CMK (cell line): Measurements from ENCODE around the gene RDX.
"Not testable (repeated sequence)": the region's sequence is repeated elsewhere in the genome, so short reads cannot be mapped to it uniquely, and the experiment has no call there.

Experiments
- DNase-seq: peaks from one replicate; pipeline ENCODE4 v3.0.0-alpha.2; 2010; ENCODE audit warnings: low read depth

Gene RDX

GRCh38 chr11:110305169-110306018 lies 9.0 kb upstream of the RDX start:
- DNase-seq: no peak

- no peak for DNase-seq
Measured at GRCh38 chr11:110303414-110303826, 7.0 kb upstream of the RDX start.

DNA sequence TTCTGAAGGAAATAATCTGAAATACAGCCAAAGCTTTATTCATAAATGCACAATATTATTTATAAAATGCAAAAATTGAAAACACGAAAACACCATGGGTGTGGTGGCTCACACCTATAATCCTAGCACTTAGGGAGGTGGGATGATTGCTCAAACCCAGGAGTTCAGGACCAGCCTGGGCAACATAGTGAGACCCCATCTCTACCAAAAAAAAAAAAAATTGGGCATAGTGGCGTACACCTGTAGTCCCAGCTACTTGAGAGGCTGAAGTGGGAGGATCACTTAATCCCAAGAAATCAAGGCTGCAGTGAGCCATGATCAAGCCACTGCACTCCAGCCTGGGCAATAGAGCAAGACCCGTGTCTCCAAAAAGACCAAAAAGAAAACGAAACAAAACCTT lies 5.2 kb upstream of the RDX start:
- no peak for DNase-seq

- no peak for DNase-seq
Measured at GRCh38 chr11:110301032-110301431, 4.6 kb upstream of the RDX start.

DNA sequence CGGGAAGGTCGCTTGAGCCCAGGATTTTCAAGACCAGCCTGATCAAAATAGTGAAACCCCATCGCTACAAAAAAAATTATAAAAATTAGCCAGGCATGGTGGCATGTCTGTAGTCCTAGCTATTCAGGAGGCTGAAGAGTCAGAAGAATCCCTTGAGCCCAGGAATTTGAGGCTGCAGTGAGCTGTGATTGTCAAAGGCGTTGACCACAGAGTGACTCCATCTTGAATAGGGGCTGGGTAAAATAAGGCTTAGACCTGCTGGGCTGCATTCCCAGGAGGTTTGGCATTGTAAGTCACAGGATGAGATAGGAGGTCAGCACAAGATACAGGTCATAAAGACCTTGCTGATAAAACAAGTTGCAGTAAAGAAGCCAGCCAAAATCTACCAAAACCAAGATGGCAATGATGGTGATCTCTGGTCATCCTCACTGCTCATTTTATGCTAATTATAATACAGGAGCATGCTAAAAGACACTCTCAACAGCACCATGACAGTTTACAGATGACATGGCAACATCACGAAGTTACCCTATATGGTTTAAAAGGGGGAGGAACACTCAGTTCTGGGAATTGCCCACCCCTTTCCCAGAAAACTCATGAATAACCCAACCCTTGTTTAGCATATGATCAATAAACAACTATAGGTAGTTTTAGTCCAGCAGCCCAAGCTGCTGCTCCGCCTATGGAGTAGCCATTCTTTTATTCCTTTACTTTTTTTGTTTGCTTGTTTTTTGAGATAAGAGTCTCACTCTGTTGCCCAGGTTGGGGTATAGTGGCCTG lies 2.8 kb upstream of the RDX start:
- DNase-seq: no peak

DNA sequence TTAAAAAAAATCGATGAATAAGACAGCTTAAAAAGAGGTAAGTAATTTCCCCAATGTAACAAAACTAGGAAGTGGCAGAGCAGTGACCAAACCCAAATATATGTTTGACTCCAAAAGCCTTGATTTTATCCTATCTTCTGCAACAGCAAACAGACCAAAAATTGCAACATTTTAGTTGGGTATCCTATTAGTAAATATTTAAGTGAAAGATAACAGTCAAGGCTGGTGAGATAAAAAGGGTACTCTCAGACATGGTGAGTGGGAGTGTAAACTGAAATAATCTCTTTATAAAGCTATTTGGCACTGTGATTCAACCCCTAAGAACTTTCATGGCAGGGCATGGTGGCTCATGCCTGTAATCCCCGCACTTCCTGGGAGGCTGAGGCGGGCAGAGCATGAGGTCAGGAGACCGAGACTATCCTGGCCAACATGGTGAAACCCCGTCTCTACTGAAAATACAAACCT lies 1.9 kb upstream of the RDX start:
- DNase-seq: no peak

- DNase-seq: no peak
Measured at GRCh38 chr11:110297726-110298300, 1.4 kb upstream of the RDX start.

DNA sequence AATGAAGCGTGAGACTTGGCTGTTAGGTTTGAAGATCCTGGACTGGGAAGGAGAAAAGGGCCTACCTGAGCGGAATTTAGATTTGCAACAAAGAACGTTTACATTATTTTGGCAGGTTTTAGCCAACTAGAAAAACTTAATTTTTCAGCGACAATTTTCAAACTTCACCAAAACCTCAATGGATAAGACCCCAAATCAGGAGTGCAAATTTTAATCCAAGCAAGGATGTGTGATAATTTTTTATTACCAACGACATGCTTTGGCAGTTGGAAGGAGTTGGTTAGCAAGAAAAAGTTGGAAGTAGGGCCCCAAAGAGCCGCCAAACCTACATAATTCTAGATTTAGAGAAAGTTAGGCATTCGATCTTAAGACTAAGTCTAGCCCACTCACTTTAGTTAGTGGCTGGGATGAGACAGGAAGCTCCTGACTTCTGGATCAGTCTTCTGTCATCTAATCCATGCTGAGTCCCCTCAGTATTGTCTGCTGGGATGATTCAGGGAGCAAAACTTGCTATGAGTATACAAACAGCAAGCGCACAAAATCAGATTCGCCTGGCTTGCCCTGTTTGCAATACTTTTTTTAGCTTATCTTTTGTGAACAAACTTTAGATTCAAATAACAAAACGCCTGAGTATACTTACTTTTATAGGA lies 787 bp upstream of the RDX start:
- no peak for DNase-seq

DNA sequence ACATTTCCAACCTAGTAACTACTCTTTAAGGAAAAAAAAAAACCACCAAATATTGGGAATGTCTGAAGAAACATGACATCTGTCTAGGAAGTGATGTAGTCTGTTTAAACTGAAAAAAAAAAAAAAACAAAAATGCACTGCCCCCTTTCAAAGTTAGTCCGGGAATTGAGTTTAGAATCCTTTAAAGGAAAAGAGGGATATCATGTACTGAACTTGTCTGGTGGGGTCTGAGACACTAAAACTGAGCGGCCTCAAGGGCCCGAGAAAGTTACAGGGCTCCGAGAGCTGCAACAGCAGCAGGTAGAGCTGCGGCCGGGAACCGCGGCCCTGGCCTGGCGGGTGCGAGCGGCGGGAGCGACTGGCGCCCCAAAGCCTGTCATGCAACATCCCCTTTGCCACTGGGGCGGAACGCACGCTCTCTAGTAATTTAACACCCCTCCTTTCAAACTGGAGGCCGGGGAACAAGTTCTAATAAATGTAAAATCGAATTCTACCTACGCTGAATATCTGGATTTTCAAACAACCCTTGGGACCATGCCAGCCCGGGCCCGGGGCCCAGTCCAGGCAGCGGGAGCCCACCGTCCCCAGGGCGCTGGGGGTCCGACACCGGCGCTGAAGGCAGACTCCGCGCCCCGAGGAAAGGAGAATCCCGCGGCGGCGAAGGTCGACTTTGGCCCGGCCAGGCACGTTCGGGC lies 736 bp downstream of the RDX start:
- DNase-seq: no peak

DNA sequence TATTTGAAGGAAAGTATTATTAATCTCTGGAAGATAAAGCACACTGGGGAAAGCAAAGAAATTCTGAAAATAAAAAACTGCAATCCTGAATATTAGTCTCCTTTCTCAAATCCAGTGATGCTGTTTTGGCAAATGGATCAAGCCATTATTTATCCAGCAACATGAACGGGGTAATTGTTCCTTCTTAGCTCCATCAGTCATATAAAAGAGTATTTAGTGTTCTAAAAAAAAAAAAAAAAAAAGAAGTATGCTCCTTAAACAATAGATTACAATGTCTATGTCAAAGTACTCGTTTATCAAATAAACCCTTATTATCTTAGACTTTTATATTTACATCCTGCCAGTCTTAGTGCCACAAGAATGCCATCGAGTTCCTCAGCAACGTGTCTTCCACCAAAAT lies 1.3 kb downstream of the RDX start:
- DNase-seq: no peak

DNA sequence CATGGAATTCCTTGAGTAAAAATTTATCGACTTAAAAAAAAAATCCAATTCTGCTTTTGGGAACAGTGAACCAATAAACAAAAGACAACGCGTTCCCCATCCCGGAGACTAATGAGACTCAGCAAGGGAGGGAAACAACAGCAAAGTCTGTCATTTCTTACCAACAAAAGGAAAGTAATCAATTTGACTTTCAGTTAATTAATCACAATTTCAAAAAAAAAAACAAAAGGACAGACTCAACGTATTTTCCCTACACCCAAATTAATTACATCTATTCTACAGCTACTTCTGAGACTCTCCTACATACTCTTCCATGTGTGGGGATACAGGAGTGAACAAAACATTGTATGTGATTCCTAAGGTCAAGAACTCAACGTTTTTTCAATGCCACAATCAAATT lies 1.9 kb downstream of the RDX start:
- no peak for DNase-seq

- no peak for DNase-seq
Measured at GRCh38 chr11:110293389-110293788, 3.0 kb downstream of the RDX start.

GRCh38 chr11:110292146-110292545 lies 4.3 kb downstream of the RDX start:
- not testable (repeated sequence) for DNase-seq

- no peak for DNase-seq
Measured at GRCh38 chr11:110290591-110291334, 5.7 kb downstream of the RDX start.

DNA sequence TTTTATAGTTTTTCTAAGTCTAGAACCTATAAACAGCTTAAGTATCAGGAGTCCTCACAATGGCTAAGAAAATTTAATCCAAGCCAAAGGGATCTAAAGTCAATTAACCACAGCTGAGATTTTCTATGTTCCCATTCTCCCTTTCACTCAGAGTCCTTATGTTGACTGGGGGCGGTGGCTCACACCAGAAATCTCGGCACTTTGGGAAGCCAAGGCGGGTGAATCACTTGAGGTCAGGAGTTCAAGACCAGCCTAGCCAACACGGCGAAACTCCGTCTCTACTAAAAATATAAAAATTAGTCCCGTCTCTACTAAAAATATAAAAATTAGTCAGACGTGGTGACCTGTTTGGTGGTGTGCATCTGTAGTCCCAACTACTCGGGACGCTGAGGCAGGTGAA lies 6.9 kb downstream of the RDX start:
- no peak for DNase-seq

GRCh38 chr11:110287537-110287936 lies 8.9 kb downstream of the RDX start:
- no peak for DNase-seq

- DNase-seq: no peak
Measured at GRCh38 chr11:110286298-110287040, 9.9 kb downstream of the RDX start.

DNA sequence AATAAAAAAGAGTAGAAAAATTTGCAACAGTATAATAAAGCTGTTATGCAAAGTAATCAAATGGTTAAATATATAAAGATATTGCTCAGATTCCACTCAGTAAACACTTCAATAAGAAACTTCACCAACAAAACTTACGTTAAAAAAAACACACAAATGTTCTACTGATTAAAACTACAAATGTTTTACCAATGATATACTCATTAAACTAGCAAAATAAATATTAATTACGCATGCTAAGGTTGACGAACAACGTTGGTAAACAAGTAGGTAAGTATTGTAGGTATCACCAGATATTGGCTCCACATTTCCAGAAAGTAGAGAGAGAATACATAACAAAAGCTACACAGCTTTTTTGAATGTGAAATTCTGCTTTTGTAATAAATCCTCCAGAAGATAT lies 12.6 kb downstream of the RDX start:
- DNase-seq: no peak

DNA sequence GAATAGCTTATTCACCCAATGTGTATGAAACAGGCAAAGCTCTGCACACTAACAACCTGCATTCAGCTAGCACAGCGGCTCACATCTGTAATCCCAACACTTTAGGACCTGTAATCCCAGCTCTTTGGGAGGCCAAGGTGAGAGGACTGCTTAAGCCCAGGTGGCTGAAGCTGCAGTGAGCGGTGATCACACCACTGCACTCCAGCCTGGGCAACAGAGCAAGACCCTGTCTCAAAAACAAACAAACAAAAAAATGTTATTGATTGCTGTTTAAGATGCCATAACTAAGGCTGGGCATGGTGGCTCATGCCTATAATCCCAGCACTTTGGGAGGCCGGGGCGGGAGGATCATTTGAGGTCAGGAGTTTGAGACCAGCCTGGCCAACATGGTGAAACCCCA lies 15.8 kb downstream of the RDX start:
- not testable (repeated sequence) for DNase-seq

GRCh38 chr11:110279881-110280280 lies 16.5 kb downstream of the RDX start:
- no peak for DNase-seq
